Daoy (cell line): ENCODE results near the gene MTHFD2L. TPM values are rescaled to one million over a fixed set of nuclear protein-coding genes. Genes with fewer than 3 reads are reported as not detected.
A peak's percentile ranks its signal among the peaks of the same experiment; 100 is the strongest.
"Not testable (repeated sequence)": the region's sequence is repeated elsewhere in the genome, so short reads cannot be mapped to it uniquely, and the experiment has no call there.

ENCODE experiments used
- DNase-seq: peaks from one replicate; pipeline ENCODE4 v3.0.0-alpha.2; 2015; ENCODE audit warnings: low read depth
- total RNA-seq: library from RNA; depleted of rRNA; stranded (reverse); fragments of >200 nt; shearing (Covaris generic); gene quantifications from 2 replicates; pipeline ENCODE4 v1.2.3, GENCODE V29; 2014; rRNA removed

The MTHFD2L gene
- 7.9 and 16.3 TPM in 2 replicates for total RNA-seq

- peak; percentile 95 for DNase-seq
Measured at GRCh38 chr4:74157561-74158465, at the start of gene MTHFD2L. Gene MTHFD2L, plus strand, starts transcription at chr4:74158118. Its CDS starts 21 bp downstream, at chr4:74158139.

GRCh38 chr4:74108457-74109115 is 49.3 kb upstream of the MTHFD2L start:
- no peak for DNase-seq

- peak; percentile 86 for DNase-seq
Measured at GRCh38 chr4:74109116-74109869, 48.6 kb upstream of the MTHFD2L start.

- DNase-seq, result peak; percentile 81
Measured at GRCh38 chr4:74109870-74110605, 47.9 kb upstream of the MTHFD2L start.

- no peak for DNase-seq
Measured at GRCh38 chr4:74110670-74111069, 47.2 kb upstream of the MTHFD2L start.

GRCh38 chr4:74111306-74111975 is 46.5 kb upstream of the MTHFD2L start:
- DNase-seq, result no peak

- DNase-seq, result no peak
Measured at GRCh38 chr4:74111990-74112389, 45.9 kb upstream of the MTHFD2L start.

GRCh38 chr4:74112399-74113105 is 45.4 kb upstream of the MTHFD2L start:
- DNase-seq, result no peak

- DNase-seq, result peak; percentile 46
Measured at GRCh38 chr4:74114234-74114633, 43.7 kb upstream of the MTHFD2L start.

- DNase-seq, result peak; percentile 81
Measured at GRCh38 chr4:74117024-74117534, 40.8 kb upstream of the MTHFD2L start.

- DNase-seq, result no peak
Measured at GRCh38 chr4:74118600-74119338, 39.1 kb upstream of the MTHFD2L start.

- no peak for DNase-seq
Measured at GRCh38 chr4:74120086-74120485, 37.8 kb upstream of the MTHFD2L start.

- DNase-seq, result no peak
Measured at GRCh38 chr4:74121643-74122579, 36.0 kb upstream of the MTHFD2L start.

GRCh38 chr4:74123065-74123728 is 34.7 kb upstream of the MTHFD2L start:
- peak; percentile 15 for DNase-seq

- no peak for DNase-seq
Measured at GRCh38 chr4:74125029-74125428, 32.9 kb upstream of the MTHFD2L start.

GRCh38 chr4:74127745-74128144 is 30.2 kb upstream of the MTHFD2L start:
- no peak for DNase-seq

- not testable (repeated sequence) for DNase-seq
Measured at GRCh38 chr4:74130843-74131242, 27.1 kb upstream of the MTHFD2L start.

GRCh38 chr4:74132188-74132587 is 25.7 kb upstream of the MTHFD2L start:
- not testable (repeated sequence) for DNase-seq
